GM18868 (cell line): Measurements from ENCODE around the gene IGSF9.

ENCODE experiments used
- ATAC-seq: cut with Tn5 transposase; IDR thresholded peaks from one replicate; pipeline ENCODE4 v1.9.1; 2021; ENCODE audit warnings: mild to moderate bottlenecking, moderate library complexity; ENCODE audit not compliant: unreplicated experiment

The IGSF9 gene

DNA sequence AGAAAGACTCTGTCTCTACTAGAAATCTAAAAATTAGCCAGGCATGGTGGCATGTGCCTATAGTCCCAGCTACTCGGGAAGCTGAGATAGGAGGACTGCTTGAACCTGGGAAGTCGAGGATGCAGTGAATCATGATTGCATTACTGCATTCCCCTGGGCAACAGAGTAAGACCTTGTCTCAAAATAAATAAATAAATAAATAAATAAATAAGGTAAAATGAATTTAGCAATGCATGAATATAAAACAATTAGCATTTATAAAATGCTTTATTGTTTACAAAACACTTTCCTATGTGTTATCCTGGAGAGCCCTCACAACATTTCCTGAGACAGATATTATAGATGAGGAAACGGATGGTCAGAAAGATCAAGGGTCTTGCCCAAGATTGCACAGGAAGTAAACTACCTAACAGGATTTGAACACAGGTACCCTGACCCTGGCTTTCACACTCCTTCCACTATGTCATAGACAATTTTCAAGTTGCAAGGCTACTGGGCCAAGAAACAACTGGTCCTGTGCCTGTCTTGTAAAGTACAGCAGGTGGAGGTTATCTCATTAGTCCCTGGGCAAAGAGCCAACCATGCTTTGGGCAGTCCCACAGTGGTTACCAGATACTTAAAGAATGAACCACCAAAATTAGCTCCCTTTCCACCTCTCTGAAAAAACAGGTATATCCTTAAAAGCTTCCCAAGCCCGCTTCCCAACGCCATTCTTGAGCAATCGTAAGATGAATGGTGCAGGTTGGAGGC lies 67.5 kb downstream of the IGSF9 start:
- ATAC-seq = no peak
